Liver (tissue), 9 donors: ENCODE results near the gene ID1. TPM values are rescaled to one million over a fixed set of nuclear protein-coding genes. Genes with fewer than 3 reads are reported as not detected.

Experiments
- DNase-seq: peaks from one replicate; pipeline ENCODE4 v3.0.0-alpha.2; 2017; ENCODE audit warnings: low spot score
- H3K27ac ChIP-seq, 2 donors: one replicate each; pipeline ENCODE4 v1.7.0; 2013; ENCODE audit warnings: inconsistent platforms in 2 of 2, low read length in 2 of 2, control low read depth in 1 of 2, low read depth in 1 of 2, mild to moderate bottlenecking in 1 of 2
- H3K27me3 ChIP-seq, 4 donors: one replicate each; pipeline versions ENCODE4 v1.6.1 to v1.7.0; 2013; ENCODE audit warnings: low read length in 3 of 4, inconsistent platforms in 1 of 4, mild to moderate bottlenecking in 1 of 4, moderate library complexity in 1 of 4; ENCODE audit not compliant: control insufficient read depth in 4 of 4, insufficient read depth in 4 of 4
- H3K36me3 ChIP-seq, 4 donors: one replicate each; pipeline versions ENCODE4 v1.6.1 to v1.7.0; 2013; ENCODE audit warnings: low read length in 3 of 4, mild to moderate bottlenecking in 3 of 4, low read depth in 1 of 4, moderate library complexity in 1 of 4; ENCODE audit not compliant: control insufficient read depth in 4 of 4, insufficient read depth in 3 of 4
- H3K4me1 ChIP-seq, 4 donors: one replicate each; pipeline versions ENCODE4 v1.6.1 to v1.7.0; 2013; ENCODE audit warnings: low read length in 3 of 4, mild to moderate bottlenecking in 3 of 4, moderate library complexity in 1 of 4; ENCODE audit not compliant: control insufficient read depth in 4 of 4, insufficient read depth in 4 of 4
- H3K4me3 ChIP-seq, 3 donors: one replicate each; pipeline versions ENCODE4 v1.6.1 to v1.7.0; 2013; ENCODE audit warnings: low read length in 3 of 3, control low read depth in 1 of 3, low read depth in 1 of 3, mild to moderate bottlenecking in 1 of 3
- H3K9ac ChIP-seq, 2 donors: one replicate each; pipeline ENCODE4 v1.7.0; 2013; ENCODE audit warnings: low read length in 2 of 2, mild to moderate bottlenecking in 2 of 2, moderate library complexity in 2 of 2, control low read depth in 1 of 2, low read depth in 1 of 2
- H3K9me3 ChIP-seq, 4 donors: one replicate each; pipeline versions ENCODE4 v1.6.1 to v1.7.0; 2013; ENCODE audit warnings: low read length in 3 of 4; ENCODE audit not compliant: control insufficient read depth in 4 of 4
- CTCF ChIP-seq: fragments of 150-350 bp; IDR thresholded peaks from 2 replicates; pipeline ENCODE4 v1.5.1; 2017; ENCODE audit warnings: improper control_type of control experiment, low read depth, low read length; ENCODE audit not compliant: missing input control
- EGR1 ChIP-seq, 2 donors: IDR thresholded peaks; 2 replicates each; pipeline ENCODE4 v1.6.1; 2016 to 2018; ENCODE audit warnings: antibody characterized with exemption in 2 of 2, low read depth in 2 of 2
- FOXA2 ChIP-seq: IDR thresholded peaks from 2 replicates; pipeline ENCODE4 v1.6.1; 2016; ENCODE audit warnings: antibody characterized with exemption
- HNF4A ChIP-seq, 2 donors: conservative IDR thresholded peaks; 2 replicates each; pipeline ENCODE4 v1.6.1; 2016; ENCODE audit warnings: antibody characterized with exemption in 2 of 2, mild to moderate bottlenecking in 2 of 2
- HNF4G ChIP-seq: IDR thresholded peaks from 2 replicates; pipeline ENCODE4 v1.6.1; 2016; ENCODE audit warnings: antibody characterized with exemption
- JUND ChIP-seq, 2 donors: IDR thresholded peaks; 2 replicates each; pipeline ENCODE4 v1.6.1; 2016; ENCODE audit warnings: antibody characterized with exemption in 2 of 2
- RAD21 ChIP-seq, 2 donors: IDR thresholded peaks; 2 replicates each; pipeline ENCODE4 v1.6.1; 2016; ENCODE audit warnings: antibody characterized with exemption in 2 of 2, mild to moderate bottlenecking in 2 of 2
- YY1 ChIP-seq: IDR thresholded peaks from 2 replicates; pipeline ENCODE4 v1.6.1; 2016; ENCODE audit warnings: antibody characterized with exemption, mild to moderate bottlenecking
- ZBTB33 ChIP-seq: IDR thresholded peaks from 2 replicates; pipeline ENCODE4 v1.6.1; 2016; ENCODE audit warnings: antibody characterized with exemption
- WGBS: extraction: QIAGEN DNeasy Blood & Tissue Kit; methylation state at CpG from one replicate; pipeline ENCODE4 v1.1.7; 2013; 5-methylcytosine and 5-hydroxymethylcytosine counted together
- polyA plus RNA-seq, 2 donors: library from polyadenylated mRNA; stranded (reverse) in 1 of 2; unstranded in 1 of 2; fragments of 200-250 nt in 1 of 2; fragments of >200 nt in 1 of 2; fragmentation: Nextera tagmentation in 1 of 2; extraction: Ambion mirVana in 1 of 2; gene quantifications; one replicate each; pipeline versions ENCODE4 v1.2.1 to v1.2.3, GENCODE V29; 2013 to 2015
- total RNA-seq, 2 donors: library from RNA; depleted of rRNA; stranded (reverse); fragments of >200 nt; gene quantifications; one replicate each; pipeline ENCODE4 v1.2.3, GENCODE V29; 2014
- donor health status: healthy.
- donor health status: healthy.
- donor health status: healthy.
- donor health status: healthy.
- donor health status: healthy.

ID1 gene
- total and polyA plus RNA-seq, 4 donors = 33.9 to 117 (median 71.2) TPM

GRCh38 chr20:31570021-31570463 is 35.0 kb upstream of the ID1 start (continued):
- no peak for TF ChIP-seq ZBTB33
- no peak for TF ChIP-seq HNF4G

GRCh38 chr20:31570735-31571617 is 34.1 kb upstream of the ID1 start:
- peak overlapping the region in 1 of 2 donors; percentile 10 for H3K9ac ChIP-seq
- H3K4me1 ChIP-seq = peaks cover 10 to 44% (median 27%) of the 10 kb centered on the region in 4 donors
- no peaks in the 10 kb centered on the region for H3K9me3 ChIP-seq

More at GRCh38 chr20:31570735-31571617, 34.1 kb upstream of the ID1 start:
- Histone ChIP-seq H3K4me3 (no peak overlapping the region), H3K27me3 (no peaks in the 10 kb centered on the region), H3K36me3 (peaks cover 0 to 9% (median 2%) of the 10 kb centered on the region in 4 donors), H3K27ac (peak overlapping the region; percentile 65 to 66)
- DNase-seq = no peak
- no peak for TF ChIP-seq CTCF
- TF ChIP-seq RAD21 (IDR thresholded peaks at IDR 0.05) = no peak
- no peak for TF ChIP-seq JUND (IDR thresholded peaks at IDR 0.05)
- TF ChIP-seq EGR1 (IDR thresholded peaks at IDR 0.05; ENCODE audit: low read depth in 2 of 2) = no peak
- TF ChIP-seq HNF4A (conservative IDR thresholded peaks at IDR 0.05) = peak in 1 of 2 donors; percentile 12
- TF ChIP-seq FOXA2 = no peak
- no peak for TF ChIP-seq YY1
- peak; percentile 30 for TF ChIP-seq ZBTB33
- WGBS = 90% methylated on average over 25 of the region's 25 CpGs
